Endothelial cell of hepatic sinusoid (primary cell): ENCODE measurements around the gene SRBD1.

Experiments used
- in situ Hi-C: cut with HindIII; loops from 2 replicates; pipeline ENCODE4 v1.10.0; 2017; ENCODE audit warnings: low sequenced_read_pairs

SRBD1 gene

GRCh38 chr2:45382744-45383143, 228.3 kb downstream of the SRBD1 start:
- in situ Hi-C loops: no loop called here

- in situ Hi-C loops: no loop called here
Observed at GRCh38 chr2:45380131-45380836, 230.8 kb downstream of the SRBD1 start.

GRCh38 chr2:45379399-45380087, 231.5 kb downstream of the SRBD1 start:
- in situ Hi-C loops: no loop called here

- in situ Hi-C loops: no loop called here
Observed at GRCh38 chr2:45373534-45373933, 237.5 kb downstream of the SRBD1 start.

GRCh38 chr2:45370369-45370768, 240.7 kb downstream of the SRBD1 start:
- in situ Hi-C loops: no loop called here

GRCh38 chr2:45368792-45369191, 242.3 kb downstream of the SRBD1 start:
- in situ Hi-C loops: no loop called here

GRCh38 chr2:45361666-45362065, 249.4 kb downstream of the SRBD1 start:
- in situ Hi-C loops: no loop called here

GRCh38 chr2:45354776-45355175, 256.3 kb downstream of the SRBD1 start:
- in situ Hi-C loops: no loop called here

- in situ Hi-C loops: no loop called here
Observed at GRCh38 chr2:45353879-45354278, 257.2 kb downstream of the SRBD1 start.

- in situ Hi-C loops: no loop called here
Observed at GRCh38 chr2:45352506-45352905, 258.6 kb downstream of the SRBD1 start.

GRCh38 chr2:45345331-45346234, 265.5 kb downstream of the SRBD1 start:
- in situ Hi-C loops: no loop called here

- in situ Hi-C loops: loop anchor here (5.0 kb wide), 2 partner anchors 43 to 93 kb away; no protein-coding TSS in a partner anchor
Observed at GRCh38 chr2:45344502-45344901, 266.6 kb downstream of the SRBD1 start.

GRCh38 chr2:45344071-45344470, 267.0 kb downstream of the SRBD1 start:
- in situ Hi-C loops: loop anchor here (5.0 kb wide), 2 partner anchors 43 to 93 kb away; no protein-coding TSS in a partner anchor

GRCh38 chr2:45343251-45344017, 267.6 kb downstream of the SRBD1 start:
- in situ Hi-C loops: loop anchor here (5.0 kb wide), 2 partner anchors 44 to 94 kb away; no protein-coding TSS in a partner anchor

- in situ Hi-C loops: loop anchor here (5.0 kb wide), 2 partner anchors 47 to 97 kb away; no protein-coding TSS in a partner anchor
Observed at GRCh38 chr2:45340318-45340717, 270.7 kb downstream of the SRBD1 start.

GRCh38 chr2:45339253-45339652, 271.8 kb downstream of the SRBD1 start:
- in situ Hi-C loops: no loop called here
